Umbilical cord (tissue), 2 donors: Measurements from ENCODE around the gene ZBTB33. TPM values are rescaled to one million over a fixed set of nuclear protein-coding genes. Genes with fewer than 3 reads are reported as not detected.
A peak's percentile ranks its signal among the peaks of the same experiment; 100 is the strongest.

Experiments
- DNase-seq: peaks from one replicate; pipeline ENCODE4 v3.0.0-alpha.2; 2015; ENCODE audit warnings: low spot score
- total RNA-seq: library from RNA; depleted of rRNA; stranded (reverse); fragments of >200 nt; gene quantifications from one replicate; pipeline ENCODE4 v1.2.3, GENCODE V29; 2014; ENCODE audit warnings: low replicate concordance; ENCODE audit not compliant: insufficient read depth

The ZBTB33 gene
- total RNA-seq = 15.9 TPM

GRCh38 chrX:120250522-120251271 lies at the start of gene ZBTB33:
TSS of gene ZBTB33 (plus strand) at chrX:120250812. CDS start at chrX:120253416, 2,604 bp downstream.
- peak; percentile 98 for DNase-seq

GRCh38 chrX:120200851-120201250 lies 49.8 kb upstream of the ZBTB33 start:
- DNase-seq = no peak

GRCh38 chrX:120205816-120206753 lies 44.5 kb upstream of the ZBTB33 start:
- no peak for DNase-seq

GRCh38 chrX:120207009-120207605 lies 43.5 kb upstream of the ZBTB33 start:
- no peak for DNase-seq

- DNase-seq = peak; percentile 56
Observed at GRCh38 chrX:120213438-120214265, 37.0 kb upstream of the ZBTB33 start.

GRCh38 chrX:120223374-120223773 lies 27.2 kb upstream of the ZBTB33 start:
- no peak for DNase-seq

- no peak for DNase-seq
Observed at GRCh38 chrX:120224388-120224787, 26.2 kb upstream of the ZBTB33 start.

GRCh38 chrX:120228187-120228908 lies 22.3 kb upstream of the ZBTB33 start:
- DNase-seq = no peak

GRCh38 chrX:120235284-120235683 lies 15.3 kb upstream of the ZBTB33 start:
- no peak for DNase-seq

GRCh38 chrX:120236687-120237479 lies 13.7 kb upstream of the ZBTB33 start:
- no peak for DNase-seq

GRCh38 chrX:120238933-120239332 lies 11.7 kb upstream of the ZBTB33 start:
- DNase-seq = no peak

- no peak for DNase-seq
Observed at GRCh38 chrX:120242813-120243212, 7.8 kb upstream of the ZBTB33 start.

GRCh38 chrX:120244395-120244734 lies 6.2 kb upstream of the ZBTB33 start:
- DNase-seq = no peak

GRCh38 chrX:120244735-120245498 lies 5.7 kb upstream of the ZBTB33 start:
- peak; percentile 78 for DNase-seq

GRCh38 chrX:120251471-120252011 lies 929 bp downstream of the ZBTB33 start:
- DNase-seq = peak; percentile 27

- DNase-seq = no peak
Observed at GRCh38 chrX:120253784-120254183, 3.2 kb downstream of the ZBTB33 start.

GRCh38 chrX:120260369-120260768 lies 9.8 kb downstream of the ZBTB33 start:
- peak; percentile 30 for DNase-seq

- DNase-seq = no peak
Observed at GRCh38 chrX:120262859-120263708, 12.5 kb downstream of the ZBTB33 start.
